Measurements from ENCODE around the gene MYL6B.

DNA sequence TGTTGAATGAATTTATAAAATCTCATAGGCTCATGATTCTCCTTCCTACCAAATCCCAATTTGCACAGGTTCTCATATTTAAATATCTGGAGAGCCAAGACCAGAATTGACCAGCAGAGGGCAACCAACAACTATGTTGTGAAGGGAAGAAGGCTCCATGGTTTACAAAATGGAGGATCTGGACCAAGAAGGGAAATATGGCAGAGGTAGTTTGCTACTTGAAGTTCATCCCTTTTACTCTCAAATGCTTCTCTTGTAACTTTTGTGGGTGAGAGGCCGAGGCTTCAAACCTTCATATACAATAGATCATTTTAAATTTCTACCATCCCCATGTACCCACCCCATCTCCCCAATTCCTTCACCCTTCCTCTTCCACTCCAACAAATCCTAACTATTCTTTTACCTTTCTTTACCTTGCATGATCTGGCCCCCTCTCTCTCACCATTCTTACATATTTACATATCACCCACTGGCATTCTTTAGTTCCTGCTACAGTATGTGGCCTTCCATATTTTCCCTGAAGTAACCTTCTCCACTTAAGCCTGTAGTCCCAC is 40.7 kb downstream of the MYL6B start:
- TF ChIP-seq, protein P1, sequence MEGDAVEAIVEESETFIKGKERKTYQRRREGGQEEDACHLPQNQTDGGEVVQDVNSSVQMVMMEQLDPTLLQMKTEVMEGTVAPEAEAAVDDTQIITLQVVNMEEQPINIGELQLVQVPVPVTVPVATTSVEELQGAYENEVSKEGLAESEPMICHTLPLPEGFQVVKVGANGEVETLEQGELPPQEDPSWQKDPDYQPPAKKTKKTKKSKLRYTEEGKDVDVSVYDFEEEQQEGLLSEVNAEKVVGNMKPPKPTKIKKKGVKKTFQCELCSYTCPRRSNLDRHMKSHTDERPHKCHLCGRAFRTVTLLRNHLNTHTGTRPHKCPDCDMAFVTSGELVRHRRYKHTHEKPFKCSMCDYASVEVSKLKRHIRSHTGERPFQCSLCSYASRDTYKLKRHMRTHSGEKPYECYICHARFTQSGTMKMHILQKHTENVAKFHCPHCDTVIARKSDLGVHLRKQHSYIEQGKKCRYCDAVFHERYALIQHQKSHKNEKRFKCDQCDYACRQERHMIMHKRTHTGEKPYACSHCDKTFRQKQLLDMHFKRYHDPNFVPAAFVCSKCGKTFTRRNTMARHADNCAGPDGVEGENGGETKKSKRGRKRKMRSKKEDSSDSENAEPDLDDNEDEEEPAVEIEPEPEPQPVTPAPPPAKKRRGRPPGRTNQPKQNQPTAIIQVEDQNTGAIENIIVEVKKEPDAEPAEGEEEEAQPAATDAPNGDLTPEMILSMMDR (IDR thresholded peaks at IDR 0.05): peak; percentile 83 to 89 (median 86)
- no peak for TF ChIP-seq POLR2A (IDR thresholded peaks at IDR 0.05)

Data from right lobe of liver (tissue), 4 donors.